Suprapubic skin (tissue), 4 donors: ENCODE data around the gene ATP5ME.

Experiments used
- EP300 ChIP-seq: sonication (generic); formaldehyde crosslinking; IDR thresholded peaks from one replicate; pipeline ENCODE4 v1.6.1; 2017; ENCODE audit warnings: antibody characterized with exemption
- POLR2AphosphoS5 ChIP-seq, 3 donors: sonication (generic); formaldehyde crosslinking; IDR thresholded peaks; one replicate each; pipeline ENCODE4 v1.6.1; 2017; ENCODE audit warnings: antibody characterized with exemption in 3 of 3

DNA sequence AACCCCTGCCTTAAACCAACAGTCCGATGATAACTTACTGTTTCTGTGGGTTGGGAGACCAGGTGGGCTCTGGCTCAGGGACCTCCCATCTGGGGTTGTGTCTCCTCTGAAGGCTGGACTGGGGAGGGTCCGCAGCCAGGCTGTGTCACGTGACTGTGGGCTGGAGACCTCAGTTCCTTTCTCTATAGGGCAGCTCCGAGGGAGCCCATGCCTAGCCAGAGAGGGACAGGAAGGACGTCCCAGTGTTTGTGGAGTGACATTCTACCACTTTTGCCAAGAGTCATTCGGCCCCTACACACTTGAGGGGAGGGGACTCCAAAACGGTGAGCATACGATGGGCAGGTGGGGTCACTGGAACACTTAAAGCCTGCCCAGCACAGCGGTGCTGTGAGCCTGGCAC is 36.0 kb upstream of the ATP5ME start:
- TF ChIP-seq EP300 (no peak), POLR2AphosphoS5 (IDR thresholded peaks at IDR 0.05) (no peak)
